Right lung (tissue), 5 donors: Measurements from ENCODE around the gene UMAD1. TPM values are rescaled to one million over a fixed set of nuclear protein-coding genes. Genes with fewer than 3 reads are reported as not detected.
A peak's percentile ranks its signal among the peaks of the same experiment; 100 is the strongest.

ENCODE experiments used
- DNase-seq, 2 donors: peaks; one replicate each; pipeline ENCODE4 v3.0.0-alpha.2; 2013
- polyA plus RNA-seq, 5 donors: library from polyadenylated mRNA; unstranded; fragments of 120-200 nt; gene quantifications; one replicate each; pipeline versions ENCODE4 v1.2.1 to v1.2.3, GENCODE V29; 2013; ENCODE audit warnings: inconsistent platforms in 1 of 5, low replicate concordance in 1 of 5; ENCODE audit not compliant: insufficient read length in 5 of 5, insufficient read depth in 1 of 5

Gene UMAD1
- polyA plus RNA-seq, 5 donors = 13.7 to 16.5 (median 15.3) TPM

DNA sequence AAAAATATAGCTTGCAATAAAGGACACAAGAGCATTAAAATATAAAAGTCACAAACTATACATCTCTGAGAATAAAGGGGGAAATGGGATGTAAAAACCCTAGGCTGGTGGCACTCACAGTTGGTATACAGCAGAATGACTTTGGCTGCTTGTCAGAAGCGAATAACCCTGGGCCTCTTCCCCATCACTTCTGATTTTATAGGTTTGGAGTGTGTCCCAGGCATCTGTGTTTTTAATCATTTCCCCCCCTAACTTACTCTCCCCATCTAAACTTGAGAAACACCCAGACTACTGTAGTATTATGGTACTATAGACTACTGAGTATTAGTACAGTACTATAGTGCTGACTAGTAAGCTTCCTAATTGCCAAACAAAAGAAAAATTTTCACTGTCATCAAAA is 79.6 kb downstream of the UMAD1 start:
- DNase-seq = no peak

DNA sequence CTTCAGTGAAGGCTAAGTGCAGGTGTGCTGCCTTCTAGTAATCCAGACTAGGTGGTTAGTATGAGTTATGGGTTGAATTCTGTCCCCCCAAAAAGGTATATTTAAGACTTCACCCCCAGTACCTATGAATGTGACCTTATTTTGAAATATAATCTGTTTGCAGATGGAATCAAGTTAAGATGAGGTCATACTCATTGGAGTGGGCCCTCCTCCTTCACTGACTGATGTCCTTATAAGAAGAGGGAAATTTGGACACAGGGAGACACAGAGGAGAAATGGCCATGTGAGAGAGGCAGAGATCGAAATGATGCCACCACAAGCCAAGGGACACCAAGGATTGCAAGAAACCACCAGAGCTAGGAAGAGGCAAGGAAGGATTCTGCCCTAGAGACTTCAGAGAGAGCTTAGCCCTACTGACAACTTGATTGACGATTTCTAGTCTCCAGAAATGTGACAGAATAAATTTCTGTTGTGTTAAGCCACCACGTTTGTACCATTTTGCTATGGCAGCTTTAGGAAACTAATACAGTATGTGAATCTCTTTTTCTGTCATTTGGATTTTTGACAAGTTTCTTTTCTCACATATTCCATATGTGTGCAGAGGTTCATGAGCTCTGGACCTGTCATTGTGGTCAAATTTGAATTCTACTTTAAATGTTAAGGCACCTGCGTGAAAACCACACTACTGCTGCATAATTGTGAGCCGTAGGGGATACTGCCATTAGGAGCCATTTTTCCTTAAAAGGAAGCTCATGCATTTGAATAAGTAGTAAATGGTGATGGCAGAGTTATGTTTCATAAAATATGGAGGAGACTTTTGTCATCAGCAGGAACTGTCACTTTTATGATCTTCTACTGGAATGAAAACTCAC is 80.4 kb downstream of the UMAD1 start:
- no peak for DNase-seq

DNA sequence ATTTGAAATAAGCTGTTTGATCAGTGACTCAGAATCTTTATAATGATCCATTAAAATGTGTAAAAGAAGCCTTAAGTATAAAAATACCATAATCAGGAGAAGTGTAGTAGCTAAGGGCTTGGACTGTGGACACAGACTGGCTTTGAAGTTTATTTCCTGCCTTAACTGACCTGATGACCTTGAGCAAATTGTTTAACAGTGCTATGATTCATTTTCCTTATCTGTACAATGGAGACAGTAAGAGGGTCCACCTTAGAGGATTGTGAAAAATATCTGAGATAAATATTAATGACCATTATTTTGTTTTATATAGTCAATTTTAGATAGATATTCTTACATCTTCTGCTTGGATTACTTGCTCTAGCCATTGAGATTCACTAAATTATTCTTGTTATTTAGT is 91.2 kb downstream of the UMAD1 start:
- no peak for DNase-seq

DNA sequence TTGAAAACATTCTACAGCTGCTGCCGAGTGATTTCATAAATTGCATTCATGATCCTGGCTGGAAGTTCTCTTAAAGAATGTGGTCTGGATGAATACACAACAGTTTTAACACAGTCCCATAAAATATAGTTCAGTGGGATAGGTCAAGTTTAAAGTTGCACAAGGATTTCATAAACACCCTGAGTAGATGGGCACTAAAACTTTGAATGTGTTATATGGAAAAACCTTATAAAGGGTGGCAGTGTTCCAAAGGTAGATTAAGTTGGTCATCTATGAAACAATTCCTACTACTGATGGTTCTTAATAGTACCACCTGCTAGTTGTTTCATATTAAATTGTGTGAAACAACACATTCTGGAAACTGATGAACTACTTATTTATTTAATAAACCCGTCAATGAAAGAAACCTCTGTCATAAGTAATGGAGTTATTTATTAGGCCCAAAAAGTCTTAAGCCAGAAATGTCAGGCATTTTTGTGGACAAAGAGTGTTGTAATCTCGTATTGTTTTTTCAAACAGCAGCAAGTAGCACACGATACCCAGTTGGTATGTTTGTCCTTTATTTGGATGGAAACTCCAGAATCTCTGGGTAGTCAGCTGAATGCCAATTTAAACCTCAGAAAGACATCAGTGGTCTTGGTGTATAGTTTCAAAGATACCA is 92.2 kb downstream of the UMAD1 start:
- no peak for DNase-seq

DNA sequence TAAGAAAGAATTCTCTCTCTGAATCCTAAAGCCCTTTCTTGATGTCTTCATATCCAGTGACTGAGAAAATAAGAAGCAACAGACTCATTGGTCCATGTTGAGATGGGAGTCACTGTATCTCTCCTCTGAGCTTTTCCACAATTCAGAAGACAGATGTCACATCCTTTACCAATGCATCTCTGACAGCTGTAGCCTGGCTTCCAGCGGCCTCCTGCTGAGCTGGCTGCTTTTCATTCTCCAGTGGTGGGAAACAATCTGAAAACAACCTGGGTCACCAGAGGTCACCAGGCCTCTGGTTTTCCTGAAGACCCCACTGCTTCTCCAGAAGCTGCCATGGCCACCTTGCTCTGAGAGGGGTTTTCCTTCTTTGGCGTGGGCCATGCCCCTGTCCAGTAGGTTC is 96.1 kb downstream of the UMAD1 start:
- no peak for DNase-seq

DNA sequence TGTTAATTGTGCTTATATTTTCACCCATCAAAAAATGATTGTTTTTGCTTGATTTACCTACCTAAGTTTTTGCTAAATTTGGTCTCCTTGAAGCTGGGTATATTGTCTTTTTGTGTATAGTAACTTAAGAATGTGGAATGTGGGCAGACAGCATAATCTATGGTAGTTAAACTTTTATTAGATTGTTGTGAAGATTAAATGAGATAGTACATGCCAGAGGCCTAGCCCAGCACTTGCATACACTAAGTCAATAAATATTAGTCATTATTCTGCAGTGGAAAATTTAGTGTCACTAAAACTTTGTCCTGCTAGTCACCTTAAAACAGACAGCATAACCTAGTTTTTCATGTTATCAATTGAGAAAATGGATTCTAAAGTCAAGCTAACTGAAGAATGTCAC is 97.1 kb downstream of the UMAD1 start:
- no peak for DNase-seq

DNA sequence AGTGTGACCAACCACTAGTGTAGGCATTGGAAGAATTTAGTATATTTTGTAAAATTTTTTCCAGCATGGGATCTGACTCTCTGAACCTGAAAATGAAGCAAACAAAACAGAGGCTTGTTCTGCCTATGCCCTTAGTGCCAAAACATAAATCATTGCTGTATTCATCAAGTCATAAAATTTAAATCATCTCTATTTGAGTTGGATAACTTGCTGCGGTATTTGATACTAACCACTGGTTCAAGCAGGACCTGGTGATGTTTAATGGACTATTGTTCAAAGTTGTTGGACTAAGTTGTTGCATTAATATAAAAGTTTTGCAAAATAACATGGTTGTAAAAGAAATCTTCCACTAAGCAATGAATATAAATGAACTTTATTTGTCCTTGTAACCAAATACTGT is 97.6 kb downstream of the UMAD1 start:
- no peak for DNase-seq

DNA sequence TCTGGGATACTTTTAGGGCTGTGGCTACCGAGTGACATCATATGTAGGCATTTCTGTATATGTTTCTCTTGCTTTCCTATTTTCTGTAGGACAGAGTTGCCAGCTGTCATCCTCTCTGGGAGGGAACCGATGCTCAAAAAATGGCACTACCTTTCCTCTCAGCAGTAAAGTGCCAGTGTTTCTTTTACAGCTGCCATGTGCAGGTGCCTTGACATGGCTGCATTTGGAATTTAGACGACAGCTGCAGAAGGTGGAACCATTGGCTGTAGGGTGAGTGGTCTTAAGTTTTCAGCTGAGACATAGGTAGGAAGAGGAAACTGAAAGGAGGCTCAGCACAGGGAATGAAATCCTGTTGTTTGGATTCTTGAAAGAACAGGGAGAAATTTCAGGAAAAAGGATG is 98.1 kb downstream of the UMAD1 start:
- DNase-seq = no peak

DNA sequence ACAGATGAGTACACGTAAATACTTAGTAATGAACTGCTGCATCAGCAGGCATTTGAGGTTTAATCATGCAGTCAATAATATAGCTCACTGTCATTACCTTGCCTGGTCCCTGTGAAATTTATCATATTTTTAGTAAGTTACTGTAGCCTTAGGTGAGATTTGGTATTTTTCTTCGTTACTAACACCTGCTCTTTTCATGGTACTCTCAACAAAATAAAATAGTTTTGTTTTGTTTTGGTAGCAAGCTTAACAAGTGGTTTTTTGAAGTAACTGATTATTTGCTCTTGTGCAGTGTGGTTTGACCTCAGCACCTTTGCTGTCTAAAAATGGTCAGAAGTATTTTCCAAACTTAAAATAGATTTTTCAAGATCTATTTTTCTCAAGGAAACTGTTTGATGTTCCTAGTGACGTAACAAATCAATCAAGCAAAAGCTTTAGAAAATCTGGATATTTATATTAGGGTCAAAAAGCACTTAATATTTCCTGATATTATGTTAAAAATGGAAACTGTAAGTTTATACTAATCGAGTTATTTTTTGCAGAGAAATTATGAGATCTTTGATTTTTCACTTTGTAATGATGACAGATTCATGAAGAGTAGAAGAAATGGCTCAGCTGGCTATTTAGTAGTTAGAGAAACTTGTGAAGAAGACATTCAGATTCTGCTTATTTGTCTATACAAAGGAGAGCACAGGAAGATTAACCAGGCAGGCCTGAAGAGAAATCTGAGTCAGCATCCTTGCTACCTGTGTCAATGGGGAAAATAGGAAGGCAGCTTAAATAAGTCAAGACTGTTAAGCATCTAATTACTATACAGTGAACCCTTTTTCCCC is 98.9 kb downstream of the UMAD1 start:
- DNase-seq = peak; percentile 41 to 44

DNA sequence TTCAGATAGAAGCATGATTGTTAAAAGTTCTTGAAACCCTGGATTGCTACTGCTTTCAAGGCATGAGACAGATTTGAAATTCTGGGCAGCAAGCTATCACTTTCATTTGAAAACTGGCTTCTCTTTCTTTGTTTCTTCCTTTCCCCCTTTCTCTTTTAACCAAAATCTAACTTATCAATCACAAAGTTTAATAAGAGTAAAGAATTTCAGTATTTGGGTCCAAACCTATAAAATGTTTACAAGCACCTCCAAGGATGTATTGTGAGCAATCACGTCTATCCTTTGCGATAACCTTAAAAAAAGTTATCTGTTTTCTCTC is 99.4 kb downstream of the UMAD1 start:
- no peak for DNase-seq

DNA sequence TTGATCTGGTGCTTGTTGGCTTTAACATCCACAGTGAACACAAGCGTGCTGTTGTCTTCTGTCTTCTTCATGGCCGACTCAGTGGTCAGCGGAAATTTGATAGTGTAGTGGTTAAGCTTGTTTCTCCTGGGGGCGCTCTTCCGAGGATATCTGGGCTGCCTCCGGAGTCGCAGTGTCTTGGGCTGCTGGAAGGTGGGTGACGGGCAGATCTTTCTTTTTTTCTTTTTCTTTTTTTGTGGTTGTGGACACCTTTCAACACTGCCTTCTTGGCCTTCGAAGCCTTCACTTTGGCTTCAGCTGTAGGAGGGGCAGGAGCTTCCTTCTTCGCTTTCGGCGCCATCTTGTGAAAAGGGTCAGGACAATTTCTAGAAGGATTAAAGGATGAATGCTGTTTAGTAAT is 101.7 kb downstream of the UMAD1 start:
- no peak for DNase-seq

DNA sequence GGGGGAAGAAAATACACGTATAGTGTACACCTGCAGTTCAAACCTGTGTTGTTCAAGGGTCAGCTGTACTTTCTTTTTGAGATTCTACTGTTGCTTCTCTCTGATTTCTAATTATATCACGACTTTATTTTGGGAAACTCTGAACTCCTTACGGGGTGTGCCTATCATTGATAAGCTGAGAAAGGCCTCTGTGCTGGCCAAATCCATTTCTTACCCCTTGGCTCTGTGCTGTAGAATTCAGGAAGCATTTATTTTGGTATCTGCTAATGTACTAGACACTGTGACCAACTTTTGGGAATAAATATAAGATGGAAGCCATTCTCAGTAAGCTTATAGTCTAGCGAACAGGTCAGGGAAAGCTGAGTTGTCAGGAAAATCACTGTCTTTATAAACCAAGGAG is 104.7 kb downstream of the UMAD1 start:
- no peak for DNase-seq

DNA sequence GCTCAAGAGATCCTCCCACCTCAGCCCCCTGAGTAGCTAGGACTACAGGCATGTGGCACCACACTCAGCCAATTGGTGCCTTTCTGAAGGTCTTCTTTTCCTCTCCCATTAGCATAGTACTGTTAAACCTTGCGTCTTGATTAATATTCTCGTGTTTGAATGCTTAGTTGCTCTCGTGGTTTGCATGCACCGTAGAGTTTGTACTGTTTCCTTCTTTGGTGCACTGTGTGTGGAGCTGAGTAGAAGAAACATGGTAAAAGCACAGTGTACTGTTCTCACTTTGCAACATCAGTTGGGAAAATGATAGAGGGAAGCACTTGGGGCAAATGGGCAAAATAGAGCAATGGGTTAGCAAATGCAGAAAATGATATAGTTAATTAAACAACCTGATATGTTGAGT is 105.4 kb downstream of the UMAD1 start:
- no peak for DNase-seq

DNA sequence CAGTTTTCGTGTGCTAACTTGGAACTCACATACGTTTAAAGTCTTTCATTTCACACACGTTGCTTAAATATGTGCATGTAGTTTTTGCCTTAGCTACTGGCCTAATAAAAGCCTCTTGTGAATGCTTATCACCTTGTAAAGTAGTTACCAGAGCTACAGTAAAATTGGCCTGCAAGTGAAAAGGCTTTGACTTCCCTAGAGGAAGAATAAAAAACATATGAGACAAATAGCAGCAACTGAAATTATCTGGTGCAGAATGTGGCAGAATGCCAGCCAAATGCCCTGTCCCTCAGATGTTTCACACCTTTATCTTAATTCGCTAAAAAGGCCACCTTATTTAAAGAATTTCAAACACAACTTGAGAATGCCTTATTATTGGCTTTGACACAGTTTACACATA is 105.9 kb downstream of the UMAD1 start:
- no peak for DNase-seq

DNA sequence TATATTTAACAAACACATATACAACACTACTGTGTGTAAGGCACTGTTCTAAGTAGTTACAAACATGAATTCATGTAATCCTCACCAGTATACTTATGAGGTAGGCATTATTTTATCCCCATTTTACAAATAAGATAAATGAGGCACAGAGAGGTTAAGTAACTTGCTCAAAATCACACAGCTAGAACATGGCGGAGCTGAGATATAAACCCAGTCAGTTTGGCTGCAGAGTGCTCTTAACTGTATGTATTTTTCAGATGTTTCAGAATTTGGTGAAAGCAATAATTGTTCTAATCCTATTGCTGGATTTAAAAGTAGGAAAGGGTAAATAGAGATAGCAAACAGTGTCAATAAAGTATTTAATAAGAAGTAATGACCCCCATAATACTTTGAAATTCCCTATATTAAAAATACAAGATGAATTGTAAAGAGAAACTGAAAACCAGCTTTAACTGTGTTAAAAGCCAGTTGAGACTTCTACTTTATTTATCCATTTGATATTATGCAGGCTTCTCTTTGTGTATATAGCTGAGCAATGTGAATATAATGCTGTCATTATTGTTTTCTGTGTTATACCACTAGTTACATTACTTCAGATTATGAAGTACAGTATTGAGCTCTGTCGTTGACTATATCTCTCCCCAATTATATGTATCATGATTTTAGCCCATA is 110.2 kb downstream of the UMAD1 start:
- no peak for DNase-seq

DNA sequence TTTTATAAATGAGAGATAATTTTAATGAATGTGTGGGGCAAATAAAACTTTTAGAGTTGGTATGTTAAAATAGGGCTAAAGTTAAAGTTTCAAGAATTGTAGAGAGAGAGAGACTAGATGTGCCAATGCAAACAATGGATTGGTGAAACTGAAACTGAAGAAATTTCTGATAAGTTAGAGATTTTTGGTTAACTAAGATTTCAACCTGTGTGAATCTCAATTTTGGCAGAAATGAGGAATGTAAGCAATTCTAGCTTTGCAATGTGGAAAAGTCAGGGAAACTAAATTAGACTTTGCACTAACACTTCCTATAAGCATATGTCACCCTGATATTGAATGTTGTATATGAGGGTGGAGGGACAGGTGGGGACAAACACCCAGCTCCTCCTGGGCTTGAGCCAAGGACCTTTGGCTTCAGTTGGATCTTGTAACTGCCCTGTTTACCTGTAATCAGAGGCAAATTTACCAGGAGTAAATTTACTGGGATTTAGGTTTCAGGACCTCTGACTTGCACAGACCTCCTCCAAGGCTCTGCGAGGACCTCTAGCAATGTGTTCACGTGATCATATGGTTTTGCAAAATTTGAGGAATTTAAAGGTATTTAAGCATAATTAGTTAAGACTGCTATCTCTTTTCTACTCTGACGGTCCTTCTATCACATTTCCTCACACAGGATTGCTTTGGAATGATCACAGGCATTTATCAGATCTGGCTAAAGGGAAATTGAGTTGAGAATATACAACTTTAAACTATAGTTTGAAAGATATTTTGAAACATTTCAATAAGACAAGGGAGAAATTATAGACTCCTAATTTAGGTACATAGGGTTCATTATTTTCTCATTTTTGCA is 110.9 kb downstream of the UMAD1 start:
- no peak for DNase-seq

DNA sequence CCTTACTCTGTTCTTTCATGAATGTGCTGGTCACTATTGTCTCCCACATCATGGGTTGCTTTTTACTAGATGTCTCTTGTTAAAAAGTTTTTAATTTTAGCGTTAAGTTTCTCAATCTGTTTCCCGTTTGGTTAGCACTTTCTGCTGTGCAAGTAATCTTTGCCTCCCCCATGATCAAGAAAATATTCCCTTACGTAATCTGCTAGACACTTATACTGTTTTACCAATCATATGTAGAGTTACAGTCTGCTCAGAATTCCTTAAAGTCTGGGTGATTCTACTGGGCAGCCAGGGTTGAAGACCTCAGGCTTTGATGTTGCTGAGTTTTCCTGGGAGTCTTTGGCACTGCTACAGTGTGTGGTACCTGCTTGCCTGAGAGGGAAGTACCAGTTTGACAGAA is 116.0 kb downstream of the UMAD1 start:
- no peak for DNase-seq

DNA sequence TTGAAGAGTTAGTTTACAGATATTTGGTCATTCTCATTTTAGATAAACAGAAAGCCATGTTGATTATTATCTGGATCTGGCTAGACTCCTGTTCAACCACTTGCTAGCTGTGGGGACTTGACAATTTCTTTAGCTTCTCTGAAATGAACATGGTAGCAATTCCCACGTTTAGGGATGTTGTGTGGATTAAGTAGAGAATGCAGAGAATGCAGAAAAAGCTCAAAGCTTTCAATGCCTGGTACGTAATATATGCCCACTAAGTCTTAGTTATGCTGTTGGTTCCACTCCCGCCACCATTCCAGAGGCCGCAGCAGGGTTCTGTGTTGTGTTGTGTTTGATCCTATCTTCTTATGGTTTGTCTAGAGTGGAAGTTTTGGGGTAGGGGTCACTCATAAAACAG is 117.0 kb downstream of the UMAD1 start:
- DNase-seq = no peak

DNA sequence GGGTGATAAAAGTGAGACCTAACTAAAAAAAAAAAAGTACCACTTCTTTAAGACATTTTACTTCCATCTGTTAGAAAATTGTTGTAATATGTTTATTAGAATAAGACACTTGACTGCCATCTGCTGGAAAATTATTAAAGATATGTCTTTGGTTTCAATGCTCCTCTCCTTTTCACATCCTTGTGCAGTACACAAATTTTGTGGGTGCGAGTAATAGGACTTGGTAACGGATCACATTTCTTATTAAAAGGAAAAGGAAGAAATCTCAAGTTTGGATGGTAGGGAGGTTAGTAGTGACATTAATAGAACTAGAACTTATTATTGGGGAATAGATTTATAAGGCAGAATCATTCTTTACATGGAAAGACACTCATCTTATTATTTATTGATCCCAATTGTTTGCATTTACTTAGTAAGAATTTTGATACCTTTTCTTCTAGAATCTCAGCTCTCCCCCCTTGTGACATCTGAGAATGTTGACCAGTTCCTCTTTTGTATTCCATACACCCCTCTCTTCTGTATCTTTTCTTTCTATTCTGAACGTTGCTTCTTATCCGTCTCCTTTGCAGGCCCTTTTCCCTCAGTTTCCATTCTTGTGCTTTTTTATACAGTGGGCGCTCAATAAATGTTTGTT is 120.9 kb downstream of the UMAD1 start:
- DNase-seq = peak; percentile 16 to 34

DNA sequence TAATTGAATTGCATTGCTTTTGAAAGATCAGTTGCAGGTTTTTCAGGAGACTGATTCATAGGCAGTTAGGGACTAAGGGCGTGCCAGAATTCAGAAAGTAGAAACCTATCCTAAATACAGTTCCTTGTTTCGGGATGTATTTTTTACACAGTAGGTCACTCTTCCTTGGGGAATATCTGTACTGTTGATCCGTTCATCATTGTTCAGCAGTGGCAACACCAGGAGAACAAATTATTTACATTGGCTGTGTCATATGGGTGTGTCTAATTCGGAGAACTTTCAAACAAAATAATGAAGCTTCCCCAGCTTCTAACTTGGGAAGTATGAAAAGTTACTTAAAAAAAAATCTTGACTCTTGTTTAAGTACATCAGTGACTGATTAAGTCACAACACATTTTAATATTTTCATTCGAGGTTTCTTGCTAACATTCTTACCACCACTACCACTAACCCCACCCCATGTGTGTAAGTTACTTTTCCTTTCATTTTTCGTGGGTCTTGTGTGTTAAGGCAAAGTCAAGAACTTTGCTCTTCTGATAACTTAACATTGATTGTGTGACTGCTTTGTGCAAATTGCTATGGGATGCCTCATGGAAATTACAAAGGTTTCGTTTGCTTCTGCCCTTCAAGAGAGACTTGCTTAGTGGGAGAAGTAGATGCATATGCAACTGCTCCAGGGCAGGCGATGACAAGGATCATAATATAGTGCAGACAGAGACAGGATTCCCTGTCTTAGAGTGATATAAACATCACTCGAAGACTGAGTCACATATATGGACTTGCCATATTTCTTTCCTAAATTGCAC is 121.6 kb downstream of the UMAD1 start:
- DNase-seq = peak; percentile 12 to 15
